Caco-2 (cell line): Measurements from ENCODE around the gene MEPE. TPM values are rescaled to one million over a fixed set of nuclear protein-coding genes. Genes with fewer than 3 reads are reported as not detected.

ENCODE experiments used
- BruUV-seq: library from RNA; stranded (reverse); fragments of 400-500 nt; replicated peaks from 2 replicates; lab custom pipeline; 2021; lab: Mats Ljungman, UMichigan
- CTCF ChIA-PET: fragments of 300-600 bp; sonication (Branson Sonifier 250); formaldehyde crosslinking; loops from one replicate; lab custom pipeline; 2022; ENCODE audit warnings: antibody characterized with exemption; lab: Charles Lee
- POLR2A ChIA-PET: fragments of 300-600 bp; sonication (Branson Sonifier 250); formaldehyde crosslinking; loops from one replicate; lab custom pipeline; 2022; ENCODE audit warnings: antibody characterized with exemption; lab: Charles Lee
- DNase-seq, 2 experiments: peaks; one replicate each; pipeline versions ENCODE4 v3.0.0 to v3.0.0-alpha.2; 2020 to 2022
- H3K27me3 ChIP-seq: replicated peaks from 2 replicates; pipeline ENCODE4 v1.6.0; 2011; ENCODE audit warnings: low read length; ENCODE audit not compliant: control insufficient read depth, insufficient read depth
- H3K36me3 ChIP-seq: 2 replicates; pipeline ENCODE4 v1.5.1; 2011; ENCODE audit warnings: low read length; ENCODE audit not compliant: control insufficient read depth, insufficient read depth
- H3K4me1 ChIP-seq: fragments of 250-450 bp; sonication (Bioruptor Pico); 2 replicates; pipeline ENCODE4 v1.5.1; 2020; ENCODE audit warnings: mild to moderate bottlenecking
- H3K4me3 ChIP-seq: 2 replicates; pipeline ENCODE4 v1.5.1; 2011; ENCODE audit warnings: low read depth, mild to moderate bottlenecking, control low read depth, low read length
- H3K9me3 ChIP-seq: fragments of 250-450 bp; sonication (Bioruptor Pico); 2 replicates; pipeline ENCODE4 v1.5.1; 2020; ENCODE audit warnings: mild to moderate bottlenecking, moderate library complexity
- H3K27ac Mint-ChIP-seq: one replicate; pipeline ENCODE4 v1.8.0; 2022; ENCODE audit warnings: mixed read lengths; ENCODE audit not compliant: unreplicated experiment
- H3K27me3 Mint-ChIP-seq: one replicate; pipeline ENCODE4 v1.8.0; 2022; ENCODE audit warnings: mixed read lengths; ENCODE audit not compliant: insufficient read depth, unreplicated experiment
- H3K36me3 Mint-ChIP-seq: one replicate; pipeline ENCODE4 v1.8.0; 2022; ENCODE audit warnings: mild to moderate bottlenecking, mixed read lengths; ENCODE audit not compliant: insufficient read depth, unreplicated experiment
- H3K4me1 Mint-ChIP-seq: one replicate; pipeline ENCODE4 v1.8.0; 2022; ENCODE audit warnings: low read depth, mixed read lengths; ENCODE audit not compliant: unreplicated experiment
- H3K4me3 Mint-ChIP-seq: one replicate; pipeline ENCODE4 v1.8.0; 2022; ENCODE audit warnings: mild to moderate bottlenecking, moderate library complexity, mixed read lengths; ENCODE audit not compliant: unreplicated experiment
- H3K9me3 Mint-ChIP-seq: one replicate; pipeline ENCODE4 v1.8.0; 2022; ENCODE audit warnings: mixed read lengths; ENCODE audit not compliant: unreplicated experiment
- CTCF ChIP-seq, 2 experiments: fragments of 200-600 bp in 1 of 2; IDR thresholded peaks; 1 replicate in 1 of 2; 2 replicates in 1 of 2; pipeline versions ENCODE4 v1.5.1 to v1.8.0; 2011 to 2022; ENCODE audit warnings: antibody characterized with exemption in 1 of 2, control low read depth in 1 of 2, inconsistent platforms in 1 of 2, low read depth in 1 of 2, low read length in 1 of 2, mild to moderate bottlenecking in 1 of 2, moderate library complexity in 1 of 2; ENCODE audit not compliant: insufficient read depth in 1 of 2, severe bottlenecking in 1 of 2, unreplicated experiment in 1 of 2
- intact Hi-C: fragments of 100-400 bp; cut with micrococcal nuclease; formaldehyde crosslinking; loops from one replicate; pipeline ENCODE4 v1.10.0; 2022; ENCODE audit not compliant: unreplicated experiment
- total RNA-seq: library from RNA; stranded (reverse); gene quantifications from 2 replicates; pipeline ENCODE4 v1.2.3, GENCODE V29; 2022

The MEPE gene
- total RNA-seq, 1 experiment from 2014 or later: not detected

- Histone ChIP-seq H3K27me3 (no peaks in the 10 kb centered on the region), H3K4me1 (no peaks in the 10 kb centered on the region), H3K4me3 (no peak overlapping the region), H3K9me3 (no peaks in the 10 kb centered on the region), H3K36me3 (no peaks in the 10 kb centered on the region)
- peaks cover 19% of the 10 kb centered on the region for H3K9me3 Mint-ChIP-seq
- intact Hi-C loops: no loop called here
- no peak for DNase-seq
- H3K4me1 Mint-ChIP-seq: no peaks in the 10 kb centered on the region
- CTCF ChIA-PET: no interaction called here
- no peaks in the 10 kb centered on the region for H3K36me3 Mint-ChIP-seq
- H3K27me3 Mint-ChIP-seq: no peaks in the 10 kb centered on the region
- POLR2A ChIA-PET: no interaction called here
- BruUV-seq: no TSS peak
- TF ChIP-seq CTCF (IDR thresholded peaks at IDR 0.05; ENCODE audit: insufficient read depth in 1 of 2, low read depth in 1 of 2, low read length in 1 of 2, severe bottlenecking in 1 of 2, unreplicated experiment in 1 of 2): no peak
- H3K4me3 Mint-ChIP-seq: no peak overlapping the region
- H3K27ac Mint-ChIP-seq: no peak overlapping the region
Measured at GRCh38 chr4:87895964-87896621, 63.3 kb downstream of the MEPE start.

Other genes starting within 250 kb of the MEPE start
- gene DSPP, start 224.4 kb upstream of the MEPE start, total RNA-seq: not detected in 2 replicates
- gene DMP1, start 182.7 kb upstream of the MEPE start, total RNA-seq: not detected in 2 replicates
- gene IBSP, start 33.4 kb upstream of the MEPE start, total RNA-seq: not detected in 2 replicates
- 0.77 and 0.88 TPM in 2 replicates for gene SPP1, start 142.7 kb downstream of the MEPE start, total RNA-seq
- gene PKD2, start 174.7 kb downstream of the MEPE start, total RNA-seq: 7.3 and 7.9 TPM in 2 replicates